Adipocyte (in vitro differentiated cells): ENCODE results near the gene OR51B2.

Source experiments
- DNase-seq: peaks from one replicate; pipeline ENCODE4 v3.0.0-alpha.2; 2015; ENCODE audit warnings: low read depth
- H3K27me3 ChIP-seq: replicated peaks from 2 replicates; pipeline ENCODE4 v1.7.0; 2013; ENCODE audit warnings: mild to moderate bottlenecking, low read length, moderate library complexity; ENCODE audit not compliant: control insufficient read depth, insufficient read depth
- H3K36me3 ChIP-seq: 2 replicates; pipeline ENCODE4 v1.7.0; 2013; ENCODE audit warnings: low read length, mild to moderate bottlenecking, moderate library complexity; ENCODE audit not compliant: control insufficient read depth, insufficient read depth, severe bottlenecking
- H3K4me1 ChIP-seq: 2 replicates; pipeline ENCODE4 v1.7.0; 2013; ENCODE audit warnings: mild to moderate bottlenecking, low read length, moderate library complexity; ENCODE audit not compliant: control insufficient read depth, insufficient read depth
- H3K4me3 ChIP-seq: 2 replicates; pipeline ENCODE4 v1.7.0; 2013; ENCODE audit warnings: mild to moderate bottlenecking, low read length, moderate library complexity
- H3K9ac ChIP-seq: 2 replicates; pipeline ENCODE4 v1.7.0; 2013; ENCODE audit warnings: mild to moderate bottlenecking, low read length, moderate library complexity
- H3K9me3 ChIP-seq: 2 replicates; pipeline ENCODE4 v1.7.0; 2013; ENCODE audit warnings: mild to moderate bottlenecking, low read length, moderate library complexity; ENCODE audit not compliant: control insufficient read depth

OR51B2 gene

DNA sequence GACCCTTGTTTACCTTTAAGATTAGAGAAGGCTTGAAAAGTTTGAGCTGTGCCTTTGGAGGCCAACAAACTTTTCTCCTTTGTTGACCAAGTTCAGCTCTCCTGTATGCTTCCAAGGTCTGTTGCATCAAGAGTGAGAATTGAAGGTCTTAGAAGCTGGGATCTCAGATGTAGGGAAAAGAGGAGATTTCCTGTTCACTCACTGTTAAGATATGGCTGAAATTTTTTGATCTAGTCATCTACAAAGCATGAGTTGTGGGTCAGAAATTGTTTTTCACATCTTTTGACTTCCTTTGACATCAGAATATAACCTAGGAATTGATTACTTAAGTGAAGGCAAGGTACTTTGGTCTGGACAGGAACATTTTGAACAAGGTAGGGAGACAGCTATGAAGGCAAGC lies 34.4 kb downstream of the OR51B2 start:
- Histone ChIP-seq H3K4me3 (no peak overlapping the region), H3K9ac (no peak overlapping the region)
- no peak for DNase-seq

DNA sequence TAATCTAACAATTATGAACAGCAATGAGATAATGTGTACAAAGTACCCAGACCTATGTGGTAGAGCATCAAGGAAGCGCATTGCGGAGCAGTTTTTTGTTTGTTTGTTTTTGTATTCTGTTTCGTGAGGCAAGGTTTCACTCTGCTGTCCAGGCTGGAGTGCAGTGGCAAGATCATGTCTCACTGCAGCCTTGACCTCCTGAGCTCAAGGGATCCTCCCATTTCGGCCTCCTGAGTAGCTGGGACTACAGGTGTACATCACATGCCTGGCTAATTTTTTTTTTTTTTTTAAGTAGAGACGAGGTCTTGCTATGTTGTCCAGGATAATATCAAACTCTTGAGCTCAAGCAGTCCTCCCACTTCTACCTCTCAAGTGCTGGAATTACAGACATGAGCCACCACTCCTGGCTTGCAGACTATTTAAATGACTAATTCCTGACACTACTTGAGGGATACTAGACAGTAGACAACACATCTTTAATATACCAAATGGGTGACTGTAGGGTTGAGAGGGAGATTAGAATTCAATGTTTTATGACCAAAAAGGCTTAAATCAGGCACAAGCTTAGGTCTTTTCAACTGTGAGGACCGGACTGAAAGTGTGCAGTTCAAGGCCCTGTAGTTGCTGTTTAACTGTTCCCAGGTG lies 35.1 kb downstream of the OR51B2 start:
- Histone ChIP-seq H3K36me3 (no peaks in the 10 kb centered on the region), H3K9me3 (no peaks in the 10 kb centered on the region), H3K4me3 (no peak overlapping the region), H3K27me3 (no peaks in the 10 kb centered on the region), H3K4me1 (peaks cover 3% of the 10 kb centered on the region), H3K9ac (no peak overlapping the region)
- DNase-seq = no peak

More for the DNA sequence above, 34.4 kb downstream of the OR51B2 start:
- no peaks in the 10 kb centered on the region for H3K27me3 ChIP-seq
- no peaks in the 10 kb centered on the region for H3K36me3 ChIP-seq
- H3K4me1 ChIP-seq = peaks cover 3% of the 10 kb centered on the region
- no peaks in the 10 kb centered on the region for H3K9me3 ChIP-seq

DNA sequence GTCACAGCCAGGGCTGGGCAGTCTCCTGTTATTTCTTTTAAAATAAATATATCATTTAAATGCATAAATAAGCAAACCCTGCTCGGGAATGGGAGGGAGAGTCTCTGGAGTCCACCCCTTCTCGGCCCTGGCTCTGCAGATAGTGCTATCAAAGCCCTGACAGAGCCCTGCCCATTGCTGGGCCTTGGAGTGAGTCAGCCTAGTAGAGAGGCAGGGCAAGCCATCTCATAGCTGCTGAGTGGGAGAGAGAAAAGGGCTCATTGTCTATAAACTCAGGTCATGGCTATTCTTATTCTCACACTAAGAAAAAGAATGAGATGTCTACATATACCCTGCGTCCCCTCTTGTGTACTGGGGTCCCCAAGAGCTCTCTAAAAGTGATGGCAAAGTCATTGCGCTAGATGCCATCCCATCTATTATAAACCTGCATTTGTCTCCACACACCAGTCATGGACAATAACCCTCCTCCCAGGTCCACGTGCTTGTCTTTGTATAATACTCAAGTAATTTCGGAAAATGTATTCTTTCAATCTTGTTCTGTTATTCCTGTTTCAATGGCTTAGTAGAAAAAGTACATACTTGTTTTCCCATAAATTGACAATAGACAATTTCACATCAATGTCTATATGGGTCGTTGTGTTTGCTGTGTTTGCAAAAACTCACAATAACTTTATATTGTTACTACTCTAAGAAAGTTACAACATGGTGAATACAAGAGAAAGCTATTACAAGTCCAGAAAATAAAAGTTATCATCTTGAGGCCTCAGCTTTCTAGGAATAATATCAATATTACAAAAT lies 35.8 kb downstream of the OR51B2 start:
- Histone ChIP-seq H3K4me1 (peaks cover 3% of the 10 kb centered on the region), H3K27me3 (no peaks in the 10 kb centered on the region), H3K9me3 (no peaks in the 10 kb centered on the region), H3K36me3 (no peaks in the 10 kb centered on the region), H3K4me3 (no peak overlapping the region), H3K9ac (no peak overlapping the region)
- DNase-seq = peak; percentile 52

DNA sequence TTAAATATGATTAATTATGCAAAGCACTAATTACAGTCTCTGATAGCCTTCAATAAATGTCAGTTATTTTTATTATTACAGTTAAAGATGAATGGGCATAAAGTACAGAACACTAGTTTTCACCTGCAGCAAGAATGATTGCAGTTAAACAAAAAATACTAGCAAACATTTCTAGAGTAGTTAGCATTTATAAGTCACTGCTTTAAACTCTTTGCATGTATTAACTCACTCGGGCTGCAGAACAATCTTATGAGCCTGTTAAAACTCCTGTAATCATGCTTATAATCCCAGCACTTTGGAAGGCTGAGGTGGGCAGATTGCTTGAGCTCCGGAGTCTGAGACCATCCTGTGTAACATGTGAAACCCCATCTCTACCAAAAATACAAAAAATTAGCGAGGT lies 37.2 kb downstream of the OR51B2 start:
- H3K4me1 ChIP-seq = peaks cover 3% of the 10 kb centered on the region
- no peaks in the 10 kb centered on the region for H3K27me3 ChIP-seq
- no peaks in the 10 kb centered on the region for H3K36me3 ChIP-seq
- DNase-seq = no peak
- H3K9me3 ChIP-seq = no peaks in the 10 kb centered on the region
- no peak overlapping the region for H3K9ac ChIP-seq
- no peak overlapping the region for H3K4me3 ChIP-seq

DNA sequence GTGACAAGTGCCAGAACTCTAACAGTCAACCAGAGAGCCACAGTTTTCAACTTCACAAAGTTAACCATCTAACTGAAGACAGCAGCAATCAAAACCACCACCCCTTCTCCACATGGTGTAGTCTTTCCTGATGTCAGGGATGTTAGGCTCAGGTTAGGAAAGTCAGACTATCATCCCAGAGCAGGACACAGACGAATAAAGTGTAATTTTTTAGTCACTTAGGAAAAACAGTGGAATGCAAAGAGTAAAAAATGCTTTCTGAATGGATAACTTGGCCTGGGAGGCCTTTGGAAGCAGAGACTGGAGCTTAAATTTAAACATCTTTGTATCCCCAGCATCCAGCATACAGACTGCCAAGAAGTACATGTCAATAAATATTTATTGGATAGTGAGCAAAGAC lies 37.7 kb downstream of the OR51B2 start:
- Histone ChIP-seq H3K27me3 (no peaks in the 10 kb centered on the region), H3K4me1 (peaks cover 3% of the 10 kb centered on the region), H3K4me3 (no peak overlapping the region), H3K9ac (no peak overlapping the region), H3K36me3 (no peaks in the 10 kb centered on the region), H3K9me3 (no peaks in the 10 kb centered on the region)
- no peak for DNase-seq

DNA sequence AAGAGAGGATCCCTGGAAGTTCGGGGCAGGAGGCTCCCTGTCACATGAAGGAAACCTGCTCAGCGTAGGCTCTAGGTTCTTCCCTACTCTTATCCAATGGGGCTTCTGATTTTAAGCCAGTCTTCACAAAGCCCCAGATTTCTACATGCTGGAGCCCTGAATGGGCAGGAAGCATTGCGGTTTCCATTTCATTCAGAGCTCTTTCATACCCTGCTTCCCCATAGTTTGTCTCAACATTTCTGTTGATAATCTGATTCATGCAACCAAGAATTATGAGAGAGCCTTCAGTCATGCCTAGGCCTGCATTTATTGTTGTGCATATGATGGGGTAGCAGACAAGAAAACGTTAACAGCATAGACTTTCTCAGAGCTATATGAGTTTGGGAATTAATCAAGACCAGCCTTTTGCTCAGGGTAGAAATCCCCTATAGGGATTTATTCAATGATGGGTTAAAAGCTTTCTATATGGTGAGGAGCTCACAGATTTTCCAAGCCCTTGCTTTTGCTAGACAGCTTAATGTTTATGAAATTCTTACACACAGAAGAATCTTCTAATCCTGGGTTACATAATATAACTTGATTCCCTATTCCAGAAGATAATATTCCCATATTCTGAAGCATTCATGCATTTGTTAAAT lies 38.3 kb downstream of the OR51B2 start:
- DNase-seq = no peak
- peaks cover 6% of the 10 kb centered on the region for H3K4me1 ChIP-seq
- H3K9ac ChIP-seq = no peak overlapping the region
- H3K27me3 ChIP-seq = no peaks in the 10 kb centered on the region
- no peaks in the 10 kb centered on the region for H3K36me3 ChIP-seq
- no peaks in the 10 kb centered on the region for H3K9me3 ChIP-seq
- H3K4me3 ChIP-seq = no peak overlapping the region

DNA sequence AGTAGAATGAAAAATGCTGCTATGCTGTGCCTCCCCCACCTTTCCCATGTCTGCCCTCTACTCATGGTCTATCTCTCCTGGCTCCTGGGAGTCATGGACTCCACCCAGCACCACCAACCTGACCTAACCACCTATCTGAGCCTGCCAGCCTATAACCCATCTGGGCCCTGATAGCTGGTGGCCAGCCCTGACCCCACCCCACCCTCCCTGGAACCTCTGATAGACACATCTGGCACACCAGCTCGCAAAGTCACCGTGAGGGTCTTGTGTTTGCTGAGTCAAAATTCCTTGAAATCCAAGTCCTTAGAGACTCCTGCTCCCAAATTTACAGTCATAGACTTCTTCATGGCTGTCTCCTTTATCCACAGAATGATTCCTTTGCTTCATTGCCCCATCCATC lies 39.5 kb downstream of the OR51B2 start:
- Histone ChIP-seq H3K27me3 (no peaks in the 10 kb centered on the region), H3K36me3 (no peaks in the 10 kb centered on the region), H3K4me3 (no peak overlapping the region), H3K9ac (no peak overlapping the region), H3K9me3 (no peaks in the 10 kb centered on the region), H3K4me1 (peaks cover 8% of the 10 kb centered on the region)
- DNase-seq = no peak

DNA sequence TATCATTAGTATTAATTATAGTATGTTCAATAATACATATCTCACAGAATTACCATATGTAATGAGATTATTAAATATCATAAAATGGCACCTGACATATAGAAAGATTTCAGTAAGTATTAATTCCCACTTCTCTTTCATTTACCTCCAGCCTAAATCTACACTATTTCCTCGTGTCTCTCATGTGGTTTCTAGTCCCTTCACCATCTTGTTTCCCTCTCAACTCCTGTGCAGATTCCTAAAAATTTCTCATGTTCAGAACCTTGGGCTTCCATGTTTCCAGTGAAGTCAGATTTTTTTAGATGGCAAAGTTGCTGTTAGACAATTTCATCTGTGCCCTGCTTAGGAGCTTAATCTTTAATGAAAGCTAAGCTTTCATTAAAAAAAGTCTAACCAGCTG lies 40.2 kb downstream of the OR51B2 start:
- Histone ChIP-seq H3K9ac (no peak overlapping the region), H3K27me3 (no peaks in the 10 kb centered on the region), H3K9me3 (no peaks in the 10 kb centered on the region), H3K4me3 (no peak overlapping the region), H3K4me1 (peaks cover 5% of the 10 kb centered on the region), H3K36me3 (no peaks in the 10 kb centered on the region)
- no peak for DNase-seq

DNA sequence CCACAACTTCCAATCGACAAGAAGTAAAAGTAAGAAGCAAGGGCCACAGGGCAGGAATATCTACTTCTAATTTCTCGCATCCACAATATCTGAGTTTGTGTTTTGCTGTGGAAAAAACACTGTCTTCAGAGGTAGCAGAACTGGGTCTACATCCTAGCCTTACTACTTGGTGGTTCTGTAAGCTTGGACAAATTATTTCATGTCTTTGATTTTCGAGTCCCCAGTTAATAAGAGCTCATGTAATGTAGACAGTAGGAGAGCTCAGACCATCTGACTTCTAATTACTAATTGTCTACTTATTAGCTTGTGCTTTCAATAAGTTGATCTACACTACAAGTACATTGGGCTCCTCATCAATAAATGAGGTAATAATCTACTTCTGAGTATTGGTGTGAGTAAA lies 41.0 kb downstream of the OR51B2 start:
- Histone ChIP-seq H3K4me1 (peaks cover 5% of the 10 kb centered on the region), H3K4me3 (no peak overlapping the region), H3K27me3 (no peaks in the 10 kb centered on the region), H3K9me3 (no peaks in the 10 kb centered on the region), H3K36me3 (no peaks in the 10 kb centered on the region), H3K9ac (no peak overlapping the region)
- no peak for DNase-seq

DNA sequence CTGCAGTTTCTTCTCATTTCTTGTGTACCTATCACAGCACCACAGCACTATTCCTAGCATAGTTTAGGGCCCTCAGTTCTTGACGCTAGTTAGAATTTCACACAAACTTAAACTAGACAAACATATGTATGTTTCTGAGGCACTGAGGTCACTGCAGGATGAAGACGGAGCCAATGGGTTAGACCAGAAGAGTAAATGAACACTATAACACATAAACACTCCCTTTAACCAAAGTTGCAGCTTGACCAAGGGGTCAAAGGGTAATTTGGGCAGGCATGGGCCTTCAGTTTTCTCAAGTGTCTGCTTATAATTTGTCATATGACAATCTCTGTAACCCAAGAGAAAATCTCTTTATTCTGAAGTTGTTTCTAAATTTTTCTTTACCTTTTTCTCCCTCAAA lies 41.5 kb downstream of the OR51B2 start:
- no peak for DNase-seq

DNA sequence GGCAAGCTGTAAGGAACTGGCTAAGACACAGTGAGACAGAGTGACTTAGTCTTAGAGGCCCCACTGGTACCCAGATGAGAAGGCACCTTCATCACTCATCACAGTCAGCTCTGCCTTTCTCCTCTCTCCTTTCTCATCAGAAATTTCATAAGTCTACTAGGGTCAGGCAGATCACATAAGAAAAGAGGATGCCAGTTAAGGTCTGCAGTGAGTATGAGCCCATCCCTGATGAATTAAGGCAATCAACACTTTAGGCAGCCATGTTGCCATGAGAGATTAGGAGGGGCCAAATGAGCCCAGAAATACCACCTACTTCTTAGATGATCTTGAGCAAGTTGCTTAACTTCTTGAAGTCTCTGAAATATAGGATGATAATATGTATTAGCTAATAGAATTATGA lies 42.5 kb downstream of the OR51B2 start:
- no peaks in the 10 kb centered on the region for H3K36me3 ChIP-seq
- no peak for DNase-seq
- no peaks in the 10 kb centered on the region for H3K27me3 ChIP-seq
- H3K9me3 ChIP-seq = no peaks in the 10 kb centered on the region
- no peak overlapping the region for H3K4me3 ChIP-seq
- peaks cover 5% of the 10 kb centered on the region for H3K4me1 ChIP-seq
- H3K9ac ChIP-seq = no peak overlapping the region

More for the DNA sequence above, 41.5 kb downstream of the OR51B2 start:
- Histone ChIP-seq H3K4me3 (no peak overlapping the region), H3K4me1 (peaks cover 5% of the 10 kb centered on the region), H3K9ac (no peak overlapping the region), H3K9me3 (no peaks in the 10 kb centered on the region), H3K36me3 (no peaks in the 10 kb centered on the region), H3K27me3 (no peaks in the 10 kb centered on the region)
